ENCODE results near the gene ATP2C1.
"Not testable (repeated sequence)": the region's sequence is repeated elsewhere in the genome, so short reads cannot be mapped to it uniquely, and the experiment has no call there.

Gene ATP2C1

GRCh38 chr3:130939753-130940152, 45.9 kb downstream of the ATP2C1 start:
- no peak for DNase-seq (ENCODE audit: low read depth, low spot score)

DNA sequence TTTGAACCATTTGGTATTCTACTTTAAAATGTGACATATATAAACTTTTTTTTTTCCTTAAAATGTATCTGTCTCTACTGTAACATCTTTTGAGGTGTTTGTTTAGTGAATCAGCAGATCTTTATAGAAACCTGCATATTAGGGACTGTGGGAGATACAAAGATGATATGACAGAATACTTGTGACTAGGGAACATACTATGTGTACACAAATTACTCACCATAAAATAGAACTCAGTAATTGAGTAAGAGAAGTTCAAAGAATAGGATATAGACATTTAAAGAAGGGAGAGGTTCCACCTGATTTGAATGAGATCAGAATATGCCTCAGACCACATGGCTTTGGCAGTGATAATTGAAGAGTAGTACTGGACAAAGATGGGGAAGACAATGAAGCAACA, 47.9 kb downstream of the ATP2C1 start:
- DNase-seq (ENCODE audit: low read depth, low spot score), result no peak

DNA sequence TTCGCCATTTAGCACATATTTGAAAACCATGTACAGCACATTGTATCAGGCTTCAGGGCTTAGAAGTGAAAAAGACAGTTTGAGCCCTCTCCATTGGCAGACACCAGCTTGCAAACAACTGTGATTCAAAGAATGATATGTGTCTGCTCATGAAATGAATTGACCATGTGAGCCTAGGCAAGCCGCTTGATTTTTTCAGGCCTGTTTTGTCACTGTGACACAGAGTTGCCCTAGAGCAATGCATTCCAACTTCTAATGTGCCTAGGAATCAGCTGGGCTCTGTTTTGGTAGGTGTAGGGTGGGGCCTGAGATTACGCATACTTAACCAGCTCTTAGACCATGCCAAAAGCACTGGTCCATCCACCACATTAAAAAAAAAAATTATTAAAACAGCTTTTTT, 53.0 kb downstream of the ATP2C1 start:
- DNase-seq (ENCODE audit: low read depth, low spot score), result no peak

GRCh38 chr3:130948001-130948773, 54.3 kb downstream of the ATP2C1 start:
- DNase-seq (ENCODE audit: low read depth, low spot score), result no peak

GRCh38 chr3:130948929-130949328, 55.0 kb downstream of the ATP2C1 start:
- DNase-seq (ENCODE audit: low read depth, low spot score), result no peak

- DNase-seq (ENCODE audit: low read depth, low spot score), result no peak
These were observed 56.2 kb downstream of the ATP2C1 start for GRCh38 chr3:130950124-130950523.

DNA sequence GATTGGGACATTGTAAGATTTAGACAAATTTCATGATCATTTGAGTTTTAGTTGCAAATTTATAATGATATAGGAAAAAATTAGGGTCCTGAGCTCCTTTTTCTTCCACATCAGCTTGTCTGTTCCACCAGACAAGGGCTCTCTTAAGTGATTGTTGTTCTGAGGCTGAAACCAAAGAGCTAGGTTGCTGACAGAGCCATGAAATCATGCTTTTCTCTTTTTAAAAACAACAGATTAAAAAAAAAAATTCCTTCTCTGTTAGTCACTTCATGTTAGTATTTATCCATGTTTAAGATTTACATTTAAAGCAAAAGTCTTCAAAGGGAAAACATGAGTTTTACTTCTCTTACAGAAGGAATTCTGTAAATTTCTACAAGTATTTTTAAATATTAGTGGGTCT, 56.8 kb downstream of the ATP2C1 start:
- DNase-seq (ENCODE audit: low read depth, low spot score), result no peak

- no peak for DNase-seq (ENCODE audit: low read depth, low spot score)
These were observed 61.6 kb downstream of the ATP2C1 start for GRCh38 chr3:130955481-130955880.

DNA sequence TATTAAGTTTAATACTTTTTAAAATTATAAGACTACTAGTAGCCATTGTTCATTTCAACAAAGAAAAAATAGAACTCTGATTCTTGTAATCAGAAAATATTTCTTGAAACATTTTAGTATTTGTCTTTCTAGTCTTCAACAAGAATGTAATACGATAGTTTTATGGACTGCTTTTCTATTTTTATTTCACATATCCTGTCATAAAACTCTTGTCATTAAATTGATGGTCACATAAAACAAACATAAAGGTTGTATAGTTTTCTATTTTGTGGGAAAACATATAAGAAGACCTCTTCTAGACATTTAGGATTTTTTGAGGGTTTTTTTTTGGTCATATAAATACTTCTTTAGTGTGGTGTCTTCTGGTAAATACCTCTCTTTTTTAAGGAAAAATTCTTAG, 62.4 kb downstream of the ATP2C1 start:
- no peak for DNase-seq (ENCODE audit: low read depth, low spot score)

DNA sequence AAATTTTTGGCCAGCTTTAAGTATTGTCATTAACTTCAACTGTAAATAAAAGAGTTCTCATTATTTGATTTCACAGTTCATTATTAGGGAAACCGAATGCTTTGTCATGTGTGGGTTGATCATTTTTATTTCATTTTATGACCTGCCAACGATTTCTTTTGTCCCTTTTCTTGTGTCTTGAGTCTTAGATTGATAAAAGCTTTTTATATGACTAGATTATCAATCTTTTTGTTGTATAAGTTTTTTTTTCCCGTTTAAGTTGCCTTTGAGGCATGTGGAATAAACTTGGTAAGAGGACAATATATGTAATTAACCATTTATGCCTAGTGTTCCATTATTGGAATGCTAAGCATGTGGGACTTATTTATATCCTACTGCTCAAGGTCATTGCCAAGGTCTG, 62.8 kb downstream of the ATP2C1 start:
- no peak for DNase-seq (ENCODE audit: low read depth, low spot score)

GRCh38 chr3:130960139-130960795, 66.4 kb downstream of the ATP2C1 start:
- no peak for DNase-seq (ENCODE audit: low read depth, low spot score)

DNA sequence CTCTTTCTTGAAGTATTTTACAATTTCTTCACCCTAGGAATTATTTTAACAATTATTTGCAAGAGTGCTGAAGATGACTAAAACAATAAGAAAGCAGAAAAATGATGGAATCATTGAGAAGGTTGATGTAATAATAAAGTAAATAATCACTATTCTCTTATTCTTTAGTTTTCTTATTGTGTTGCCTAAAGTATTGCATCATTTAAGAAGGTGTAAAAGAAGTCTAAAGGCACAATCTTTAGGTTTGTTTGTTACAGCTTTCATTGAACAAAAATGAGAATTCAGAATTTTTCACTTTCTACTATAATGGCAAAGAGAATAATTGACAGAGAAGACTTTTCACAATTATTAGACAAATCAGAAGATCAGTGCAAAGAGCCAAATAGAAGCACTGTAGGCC, 67.6 kb downstream of the ATP2C1 start:
- DNase-seq (ENCODE audit: low read depth, low spot score), result no peak

DNA sequence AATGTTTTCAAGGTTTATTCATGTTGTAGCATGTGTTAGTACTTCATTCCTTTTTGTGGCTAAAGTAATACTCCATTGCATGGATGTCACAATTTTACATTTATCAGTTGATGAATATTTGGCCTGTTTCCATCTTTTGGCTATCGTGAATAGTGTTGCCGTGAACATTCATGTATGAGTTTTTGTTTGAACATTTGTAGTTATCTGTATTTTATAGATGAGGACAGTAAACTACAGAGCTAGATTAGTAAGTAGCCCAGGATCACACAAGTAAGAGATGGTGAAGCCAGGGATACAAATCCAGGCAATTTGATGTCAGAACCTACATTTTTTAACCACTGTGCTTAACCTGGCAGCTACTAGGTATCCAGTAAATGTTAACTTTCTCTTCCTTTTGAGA, 69.6 kb downstream of the ATP2C1 start:
- DNase-seq (ENCODE audit: low read depth, low spot score), result no peak

- no peak for DNase-seq (ENCODE audit: low read depth, low spot score)
These were observed 70.0 kb downstream of the ATP2C1 start for GRCh38 chr3:130963878-130964277.

- DNase-seq (ENCODE audit: low read depth, low spot score), result no peak
These were observed 73.4 kb downstream of the ATP2C1 start for GRCh38 chr3:130967281-130967680.

DNA sequence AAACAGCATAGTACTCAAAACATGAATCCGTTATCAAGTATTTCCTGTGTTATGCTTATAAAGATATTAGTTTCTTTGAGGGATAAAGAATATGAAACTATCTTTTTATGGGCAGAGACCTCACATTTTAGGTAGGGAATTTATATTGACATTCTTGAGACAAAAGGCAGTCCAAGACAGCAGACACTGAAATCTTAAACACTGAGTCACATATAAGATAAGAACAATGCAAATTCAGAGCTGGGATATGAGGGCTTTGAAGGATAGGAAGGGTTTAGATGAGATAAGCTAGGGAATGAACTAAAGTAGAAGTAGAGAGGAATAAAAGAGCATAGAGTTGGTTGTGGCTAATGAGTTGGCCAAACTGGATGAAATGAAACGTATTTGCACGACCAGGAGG, 74.3 kb downstream of the ATP2C1 start:
- no peak for DNase-seq (ENCODE audit: low read depth, low spot score)

GRCh38 chr3:130969621-130970020, 75.7 kb downstream of the ATP2C1 start:
- DNase-seq (ENCODE audit: low read depth, low spot score), result no peak

- DNase-seq (ENCODE audit: low read depth, low spot score), result no peak
These were observed 77.3 kb downstream of the ATP2C1 start for GRCh38 chr3:130971208-130971607.

DNA sequence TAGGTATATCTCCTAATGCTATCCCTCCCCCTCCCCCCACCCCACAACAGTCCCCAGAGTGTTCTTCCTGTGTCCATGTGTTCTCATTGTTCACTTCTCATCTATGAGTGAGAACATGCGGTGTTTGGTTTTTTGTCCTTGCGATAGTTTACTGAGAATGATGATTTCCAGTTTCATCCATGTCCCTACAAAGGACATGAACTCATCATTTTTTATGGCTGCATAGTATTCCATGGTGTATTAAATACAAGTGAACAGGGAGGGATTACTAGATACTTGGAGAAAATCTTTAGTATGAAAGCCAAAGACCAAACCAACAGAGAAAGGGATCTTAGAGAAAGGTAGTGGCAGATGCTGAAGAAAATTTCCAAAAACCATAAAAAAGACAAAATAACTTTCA, 78.7 kb downstream of the ATP2C1 start:
- not testable (repeated sequence) for DNase-seq (ENCODE audit: low read depth, low spot score)

DNA sequence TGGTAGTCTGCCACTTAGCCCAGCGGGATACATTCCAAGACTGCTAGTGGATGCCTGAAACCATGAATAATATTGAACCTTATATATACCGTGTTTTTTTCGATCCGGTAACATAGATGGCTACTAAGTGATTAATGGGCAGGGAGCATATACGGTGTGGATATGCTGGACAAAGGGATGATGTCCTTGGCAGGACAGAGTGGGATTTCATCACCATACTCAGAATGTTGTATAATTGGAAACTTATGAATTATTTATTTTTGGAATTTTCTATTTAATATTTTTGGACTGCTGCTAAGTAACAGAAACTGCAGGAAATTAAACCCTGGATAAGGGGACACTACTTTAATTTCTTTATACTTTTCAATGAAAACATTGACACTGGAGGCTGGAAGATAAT, 79.5 kb downstream of the ATP2C1 start:
- no peak for DNase-seq (ENCODE audit: low read depth, low spot score)

GRCh38 chr3:130974201-130974600, 80.3 kb downstream of the ATP2C1 start:
- DNase-seq (ENCODE audit: low read depth, low spot score), result no peak

- DNase-seq (ENCODE audit: low read depth, low spot score), result no peak
These were observed 81.4 kb downstream of the ATP2C1 start for GRCh38 chr3:130975251-130975650.

GRCh38 chr3:130976706-130977105, 82.8 kb downstream of the ATP2C1 start:
- no peak for DNase-seq (ENCODE audit: low read depth, low spot score)
